AG10803 (cell line): Measurements from ENCODE around the gene INTS11.

Source experiments
- DNase-seq: peaks from one replicate; pipeline ENCODE4 v3.0.0; 2010; ENCODE audit warnings: low read depth
- H3K4me3 ChIP-seq: 2 replicates; pipeline ENCODE4 v1.5.1; 2011; ENCODE audit warnings: mild to moderate bottlenecking, low read length, control low read depth
- CTCF ChIP-seq: conservative IDR thresholded peaks from 2 replicates; pipeline ENCODE4 v1.5.1; 2011; ENCODE audit warnings: mild to moderate bottlenecking, low read length, control low read depth, inconsistent platforms

The INTS11 gene

GRCh38 chr1:1349256-1350012, 25.0 kb upstream of the INTS11 start, which contains the start of gene DVL1:
TSS of gene DVL1 (minus strand) at chr1:1349418. CDS start at chr1:1349065, 353 bp downstream.
- H3K4me3 ChIP-seq, result peak within 1 kb of the TSS; percentile 75
- DNase-seq, result peak; percentile 79
- TF ChIP-seq CTCF, result peak; percentile 37

DNA sequence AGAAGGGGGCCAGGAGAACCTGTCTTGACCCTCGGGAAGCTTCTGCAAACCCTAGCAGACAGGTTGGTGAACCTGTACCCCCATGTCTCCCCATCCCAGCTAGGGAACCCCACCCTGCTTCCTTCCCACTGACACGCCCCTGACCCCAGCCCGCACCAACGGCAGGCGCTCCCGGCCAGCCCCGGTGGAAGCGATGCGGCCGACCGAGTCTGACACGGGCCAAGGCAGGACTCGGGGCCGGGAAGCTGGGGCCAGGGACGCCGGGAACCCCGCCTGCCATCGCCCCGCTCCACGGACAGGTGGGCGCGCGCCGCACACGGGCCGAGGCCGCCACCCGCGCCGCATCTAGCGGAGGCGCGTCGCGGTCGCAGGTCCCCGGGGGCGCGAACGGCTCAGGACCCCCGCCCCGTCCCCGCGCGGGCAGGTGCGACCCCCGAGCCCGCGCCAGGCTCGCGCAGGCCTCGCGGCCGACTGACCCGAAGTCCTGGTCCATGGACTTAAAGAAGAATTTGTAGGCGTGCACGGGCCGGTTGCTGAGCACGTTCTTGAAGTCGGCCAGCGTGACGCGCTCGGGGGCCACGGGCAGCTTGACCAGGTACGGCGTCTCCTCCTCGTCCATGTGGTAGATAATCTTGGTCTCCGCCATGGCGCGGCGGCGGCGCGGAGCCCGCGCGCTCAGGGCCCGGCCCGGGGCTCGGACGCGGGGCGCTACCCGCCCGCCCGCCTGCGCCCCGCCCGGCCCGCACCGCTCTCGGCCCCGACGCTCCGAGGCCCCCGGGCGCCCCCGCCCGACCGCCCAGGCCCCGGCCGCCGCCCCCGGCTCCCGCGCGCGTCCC, 24.2 kb upstream of the INTS11 start:
- no peak for TF ChIP-seq CTCF
- no peak for DNase-seq
- H3K4me3 ChIP-seq, result peak overlapping the region; percentile 75

- TF ChIP-seq CTCF, result no peak
- DNase-seq, result no peak
- peak overlapping the region; percentile 75 for H3K4me3 ChIP-seq
Measured at GRCh38 chr1:1347663-1348419, 23.4 kb upstream of the INTS11 start.

DNA sequence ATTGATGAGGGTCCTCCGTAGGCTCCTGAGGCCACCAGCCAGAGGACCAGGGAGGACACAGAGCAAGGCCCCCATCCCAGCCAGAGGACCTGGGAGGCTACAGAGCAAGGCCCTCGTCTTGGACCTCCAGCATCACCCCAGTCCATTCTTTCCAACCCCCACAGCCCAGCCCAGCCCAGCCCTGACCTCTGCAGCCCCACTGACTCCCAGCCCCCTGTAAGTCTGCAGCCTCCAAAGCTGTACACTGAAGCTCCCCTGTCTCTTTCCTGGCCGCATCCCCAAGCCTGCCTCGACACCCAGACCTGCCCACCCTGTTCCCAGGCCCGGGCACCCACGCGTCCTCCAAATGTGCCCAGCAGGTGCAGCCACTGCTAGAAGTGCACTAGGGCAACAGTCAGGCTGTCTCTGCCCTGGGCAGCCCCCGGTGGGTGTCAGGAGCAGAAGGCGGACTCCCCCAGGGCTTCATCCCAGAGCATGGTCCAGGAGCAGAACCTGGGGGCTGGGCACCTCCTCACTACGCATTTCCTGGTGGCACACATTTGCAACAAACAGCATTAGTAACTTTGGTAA, 22.7 kb upstream of the INTS11 start:
- no peak for DNase-seq
- H3K4me3 ChIP-seq, result peak overlapping the region; percentile 75
- TF ChIP-seq CTCF, result no peak

GRCh38 chr1:1346501-1346890, 22.0 kb upstream of the INTS11 start:
- no peak overlapping the region; the same call in 1 of the 2 replicates for H3K4me3 ChIP-seq
- DNase-seq, result no peak
- no peak for TF ChIP-seq CTCF

DNA sequence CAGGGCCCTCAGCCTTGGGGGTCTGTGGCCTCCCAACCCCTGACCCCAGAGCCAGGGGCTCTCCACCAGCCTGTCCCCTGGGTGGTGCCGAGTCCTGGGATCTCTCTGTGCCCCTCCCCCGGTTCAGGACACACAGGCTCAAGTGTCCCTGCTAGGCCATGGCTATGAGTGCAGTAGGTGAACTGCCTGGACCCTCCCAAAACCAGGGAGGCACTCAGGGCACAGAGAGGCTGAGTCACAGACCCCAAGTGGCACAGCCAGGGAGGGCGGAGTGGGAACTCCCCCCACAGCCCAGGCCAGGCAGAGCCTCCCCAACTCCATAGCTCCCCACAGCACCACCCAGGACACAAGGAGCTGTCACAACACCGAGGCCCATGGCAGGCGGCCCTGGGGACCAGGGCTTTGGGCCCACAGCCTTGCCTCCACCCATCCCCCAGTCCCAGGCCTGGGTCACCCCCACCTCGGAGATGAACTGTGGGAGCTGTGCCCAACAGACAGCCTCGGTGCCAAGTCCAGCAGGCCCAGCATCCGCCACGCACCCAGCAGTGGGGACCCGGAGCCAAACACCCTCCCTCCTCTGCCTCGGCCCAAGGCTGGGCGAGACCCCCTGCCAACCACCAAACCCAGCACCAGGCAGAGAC, 21.5 kb upstream of the INTS11 start:
- no peak for DNase-seq
- no peak for TF ChIP-seq CTCF
- peak overlapping the region; percentile 12 for H3K4me3 ChIP-seq
